ENCODE data around the gene PAN3.

DNA sequence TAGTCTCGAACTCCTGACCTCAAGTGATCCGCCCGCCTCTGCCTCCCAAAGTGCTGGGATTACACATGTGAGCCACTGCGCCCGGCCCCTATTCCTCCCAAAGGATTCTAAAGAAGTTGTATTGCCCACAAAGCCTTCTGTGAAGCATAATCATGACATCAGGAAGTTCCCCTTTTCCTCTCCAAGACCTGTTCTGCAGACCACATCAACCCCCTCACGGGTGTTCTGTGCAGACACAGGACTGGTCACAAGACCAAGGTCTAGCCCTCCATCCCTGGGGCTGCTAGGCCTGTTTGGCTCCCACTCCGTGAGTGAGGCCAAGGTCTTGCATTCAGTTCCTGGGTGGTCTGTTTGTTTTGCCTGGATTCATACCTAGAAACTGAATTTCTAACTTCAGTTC, 178.5 kb downstream of the PAN3 start:
- TF ChIP-seq, protein P1, sequence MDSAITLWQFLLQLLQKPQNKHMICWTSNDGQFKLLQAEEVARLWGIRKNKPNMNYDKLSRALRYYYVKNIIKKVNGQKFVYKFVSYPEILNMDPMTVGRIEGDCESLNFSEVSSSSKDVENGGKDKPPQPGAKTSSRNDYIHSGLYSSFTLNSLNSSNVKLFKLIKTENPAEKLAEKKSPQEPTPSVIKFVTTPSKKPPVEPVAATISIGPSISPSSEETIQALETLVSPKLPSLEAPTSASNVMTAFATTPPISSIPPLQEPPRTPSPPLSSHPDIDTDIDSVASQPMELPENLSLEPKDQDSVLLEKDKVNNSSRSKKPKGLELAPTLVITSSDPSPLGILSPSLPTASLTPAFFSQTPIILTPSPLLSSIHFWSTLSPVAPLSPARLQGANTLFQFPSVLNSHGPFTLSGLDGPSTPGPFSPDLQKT (IDR thresholded peaks at IDR 0.05; ENCODE audit: borderline replicate concordance, low read depth, low read length), result no peak
- TF ChIP-seq ZFP41 (tag by site-specific recombination; IDR thresholded peaks at IDR 0.05; ENCODE audit: borderline replicate concordance) (no peak), ZNF341 (tag by site-specific recombination; IDR thresholded peaks at IDR 0.05; ENCODE audit: low read depth) (no peak), SP2 (tag by site-specific recombination; IDR thresholded peaks at IDR 0.05) (no peak), ZNF10 (tag by site-specific recombination; IDR thresholded peaks at IDR 0.05) (no peak), ZNF76 (tag by site-specific recombination; IDR thresholded peaks at IDR 0.05; ENCODE audit: borderline replicate concordance, low read depth) (no peak), HOXD13 (CRISPR knock-in tag; IDR thresholded peaks at IDR 0.05; ENCODE audit: borderline replicate concordance) (no peak), YY1 (tag by site-specific recombination; IDR thresholded peaks at IDR 0.05) (no peak), ZNF670 (tag by site-specific recombination; IDR thresholded peaks at IDR 0.05; ENCODE audit: low read depth) (no peak)
- TF ChIP-seq, protein P2, sequence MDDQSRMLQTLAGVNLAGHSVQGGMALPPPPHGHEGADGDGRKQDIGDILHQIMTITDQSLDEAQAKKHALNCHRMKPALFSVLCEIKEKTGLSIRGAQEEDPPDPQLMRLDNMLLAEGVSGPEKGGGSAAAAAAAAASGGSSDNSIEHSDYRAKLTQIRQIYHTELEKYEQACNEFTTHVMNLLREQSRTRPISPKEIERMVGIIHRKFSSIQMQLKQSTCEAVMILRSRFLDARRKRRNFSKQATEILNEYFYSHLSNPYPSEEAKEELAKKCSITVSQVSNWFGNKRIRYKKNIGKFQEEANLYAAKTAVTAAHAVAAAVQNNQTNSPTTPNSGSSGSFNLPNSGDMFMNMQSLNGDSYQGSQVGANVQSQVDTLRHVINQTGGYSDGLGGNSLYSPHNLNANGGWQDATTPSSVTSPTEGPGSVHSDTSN (CRISPR knock-in tag; IDR thresholded peaks at IDR 0.05), result no peak
- TF ChIP-seq, protein P3, sequence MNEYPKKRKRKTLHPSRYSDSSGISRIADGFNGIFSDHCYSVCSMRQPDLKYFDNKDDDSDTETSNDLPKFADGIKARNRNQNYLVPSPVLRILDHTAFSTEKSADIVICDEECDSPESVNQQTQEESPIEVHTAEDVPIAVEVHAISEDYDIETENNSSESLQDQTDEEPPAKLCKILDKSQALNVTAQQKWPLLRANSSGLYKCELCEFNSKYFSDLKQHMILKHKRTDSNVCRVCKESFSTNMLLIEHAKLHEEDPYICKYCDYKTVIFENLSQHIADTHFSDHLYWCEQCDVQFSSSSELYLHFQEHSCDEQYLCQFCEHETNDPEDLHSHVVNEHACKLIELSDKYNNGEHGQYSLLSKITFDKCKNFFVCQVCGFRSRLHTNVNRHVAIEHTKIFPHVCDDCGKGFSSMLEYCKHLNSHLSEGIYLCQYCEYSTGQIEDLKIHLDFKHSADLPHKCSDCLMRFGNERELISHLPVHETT (tag by site-specific recombination; IDR thresholded peaks at IDR 0.05), result no peak
- TF ChIP-seq, protein P4, sequence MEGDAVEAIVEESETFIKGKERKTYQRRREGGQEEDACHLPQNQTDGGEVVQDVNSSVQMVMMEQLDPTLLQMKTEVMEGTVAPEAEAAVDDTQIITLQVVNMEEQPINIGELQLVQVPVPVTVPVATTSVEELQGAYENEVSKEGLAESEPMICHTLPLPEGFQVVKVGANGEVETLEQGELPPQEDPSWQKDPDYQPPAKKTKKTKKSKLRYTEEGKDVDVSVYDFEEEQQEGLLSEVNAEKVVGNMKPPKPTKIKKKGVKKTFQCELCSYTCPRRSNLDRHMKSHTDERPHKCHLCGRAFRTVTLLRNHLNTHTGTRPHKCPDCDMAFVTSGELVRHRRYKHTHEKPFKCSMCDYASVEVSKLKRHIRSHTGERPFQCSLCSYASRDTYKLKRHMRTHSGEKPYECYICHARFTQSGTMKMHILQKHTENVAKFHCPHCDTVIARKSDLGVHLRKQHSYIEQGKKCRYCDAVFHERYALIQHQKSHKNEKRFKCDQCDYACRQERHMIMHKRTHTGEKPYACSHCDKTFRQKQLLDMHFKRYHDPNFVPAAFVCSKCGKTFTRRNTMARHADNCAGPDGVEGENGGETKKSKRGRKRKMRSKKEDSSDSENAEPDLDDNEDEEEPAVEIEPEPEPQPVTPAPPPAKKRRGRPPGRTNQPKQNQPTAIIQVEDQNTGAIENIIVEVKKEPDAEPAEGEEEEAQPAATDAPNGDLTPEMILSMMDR (tag by site-specific recombination; IDR thresholded peaks at IDR 0.05), result no peak

Data from HEK293 (cell line).